ENCODE measurements around the gene ACSS3.
"Not testable (repeated sequence)": the region's sequence is repeated elsewhere in the genome, so short reads cannot be mapped to it uniquely, and the experiment has no call there.

The ACSS3 gene

GRCh38 chr12:81209012-81209411 lies 131.1 kb downstream of the ACSS3 start:
- no peak for DNase-seq (ENCODE audit: low spot score)
- TF ChIP-seq, protein P1, sequence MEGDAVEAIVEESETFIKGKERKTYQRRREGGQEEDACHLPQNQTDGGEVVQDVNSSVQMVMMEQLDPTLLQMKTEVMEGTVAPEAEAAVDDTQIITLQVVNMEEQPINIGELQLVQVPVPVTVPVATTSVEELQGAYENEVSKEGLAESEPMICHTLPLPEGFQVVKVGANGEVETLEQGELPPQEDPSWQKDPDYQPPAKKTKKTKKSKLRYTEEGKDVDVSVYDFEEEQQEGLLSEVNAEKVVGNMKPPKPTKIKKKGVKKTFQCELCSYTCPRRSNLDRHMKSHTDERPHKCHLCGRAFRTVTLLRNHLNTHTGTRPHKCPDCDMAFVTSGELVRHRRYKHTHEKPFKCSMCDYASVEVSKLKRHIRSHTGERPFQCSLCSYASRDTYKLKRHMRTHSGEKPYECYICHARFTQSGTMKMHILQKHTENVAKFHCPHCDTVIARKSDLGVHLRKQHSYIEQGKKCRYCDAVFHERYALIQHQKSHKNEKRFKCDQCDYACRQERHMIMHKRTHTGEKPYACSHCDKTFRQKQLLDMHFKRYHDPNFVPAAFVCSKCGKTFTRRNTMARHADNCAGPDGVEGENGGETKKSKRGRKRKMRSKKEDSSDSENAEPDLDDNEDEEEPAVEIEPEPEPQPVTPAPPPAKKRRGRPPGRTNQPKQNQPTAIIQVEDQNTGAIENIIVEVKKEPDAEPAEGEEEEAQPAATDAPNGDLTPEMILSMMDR (IDR thresholded peaks at IDR 0.05; ENCODE audit: extremely low read depth, insufficient read depth, missing control alignments) = no peak
- in situ Hi-C loops (cut with MboI; ENCODE audit: low pct_unique_long_range_greater_than_20kb, low sequenced_read_pairs, unreplicated experiment) = no loop called here

GRCh38 chr12:81209772-81210225 lies 131.9 kb downstream of the ACSS3 start:
- in situ Hi-C loops (cut with MboI; ENCODE audit: low pct_unique_long_range_greater_than_20kb, low sequenced_read_pairs, unreplicated experiment); DNase-seq (ENCODE audit: low spot score): not testable (repeated sequence)

DNA sequence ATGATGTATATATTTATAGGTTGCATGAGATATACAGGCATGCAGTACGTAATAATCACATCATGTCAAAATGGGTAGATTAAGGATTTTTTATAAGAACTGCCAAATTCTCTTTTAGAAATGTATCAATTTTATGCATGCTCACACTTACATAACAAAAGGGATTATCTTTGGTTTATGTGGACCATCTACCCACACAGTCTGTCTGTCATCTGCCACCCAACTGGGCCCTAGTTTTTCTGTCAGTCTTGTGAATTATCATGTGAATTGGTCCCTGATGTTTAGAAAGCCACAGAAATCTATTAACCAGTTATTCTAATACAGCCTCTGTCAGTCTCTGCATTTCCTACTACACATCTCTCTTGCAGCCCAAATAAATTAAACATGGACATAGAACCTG lies 133.4 kb downstream of the ACSS3 start:
- TF ChIP-seq, protein P1 (IDR thresholded peaks at IDR 0.05; ENCODE audit: extremely low read depth, insufficient read depth, missing control alignments) = no peak
- in situ Hi-C loops (cut with MboI; ENCODE audit: low pct_unique_long_range_greater_than_20kb, low sequenced_read_pairs, unreplicated experiment) = no loop called here
- no peak for DNase-seq (ENCODE audit: low spot score)

- DNase-seq (ENCODE audit: low spot score) = no peak
- in situ Hi-C loops (cut with MboI; ENCODE audit: low pct_unique_long_range_greater_than_20kb, low sequenced_read_pairs, unreplicated experiment) = no loop called here
- TF ChIP-seq, protein P1 (IDR thresholded peaks at IDR 0.05; ENCODE audit: extremely low read depth, insufficient read depth, missing control alignments) = no peak
Measured at GRCh38 chr12:81212996-81213696, 135.3 kb downstream of the ACSS3 start.

DNA sequence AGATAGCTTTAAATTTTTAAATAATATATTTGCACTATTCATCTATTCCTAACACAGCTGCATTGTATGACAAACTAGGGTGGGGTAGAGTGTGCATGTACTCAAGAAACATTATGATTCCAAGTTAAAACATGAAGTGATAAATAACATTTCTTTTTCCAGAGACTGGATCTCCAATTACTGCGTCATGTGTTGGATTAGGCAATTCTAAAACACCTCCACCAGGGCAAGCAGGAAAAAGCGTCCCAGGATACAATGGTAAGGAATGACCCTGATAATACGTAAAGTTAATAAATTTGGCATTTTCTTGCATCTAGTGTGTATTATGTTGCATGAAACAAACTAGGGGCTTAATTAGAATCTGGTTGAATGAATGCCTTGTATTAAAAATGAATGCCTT lies 138.9 kb downstream of the ACSS3 start:
- no peak for DNase-seq (ENCODE audit: low spot score)
- in situ Hi-C loops (cut with MboI; ENCODE audit: low pct_unique_long_range_greater_than_20kb, low sequenced_read_pairs, unreplicated experiment) = no loop called here
- TF ChIP-seq, protein P1 (IDR thresholded peaks at IDR 0.05; ENCODE audit: extremely low read depth, insufficient read depth, missing control alignments) = no peak

GRCh38 chr12:81221681-81222080 lies 143.8 kb downstream of the ACSS3 start:
- in situ Hi-C loops (cut with MboI; ENCODE audit: low pct_unique_long_range_greater_than_20kb, low sequenced_read_pairs, unreplicated experiment) = no loop called here
- no peak for DNase-seq (ENCODE audit: low spot score)

More at GRCh38 chr12:81221681-81222080, 143.8 kb downstream of the ACSS3 start:
- TF ChIP-seq, protein P1 (IDR thresholded peaks at IDR 0.05; ENCODE audit: extremely low read depth, insufficient read depth, missing control alignments) = no peak

All from GM13977 (cell line).